ENCODE data around the gene AKAP10. TPM values are rescaled to one million over a fixed set of nuclear protein-coding genes. Genes with fewer than 3 reads are reported as not detected.

Gene AKAP10
- total and polyA plus RNA-seq, 2 donors from 2014 or later, result 8.3 to 43.7 TPM

DNA sequence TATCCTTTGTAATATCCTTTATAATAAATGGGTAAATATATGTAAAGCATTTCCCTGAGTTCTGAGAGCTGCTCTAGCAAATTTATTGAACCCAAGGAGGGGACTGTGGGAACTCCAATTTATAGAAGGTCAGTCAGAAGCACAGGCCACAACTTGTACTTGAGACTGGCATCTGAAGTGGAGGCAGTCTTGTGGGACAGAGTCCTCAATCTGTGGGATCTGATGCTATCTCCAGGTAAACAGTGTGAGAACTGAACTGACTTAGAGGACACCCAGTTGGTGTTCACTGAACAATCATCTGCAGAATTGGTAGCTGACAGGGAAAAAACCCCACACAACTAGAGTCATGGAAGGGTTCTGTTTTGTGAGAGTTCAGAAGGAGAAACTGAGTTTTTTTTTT is 34.0 kb downstream of the AKAP10 start:
- intact Hi-C loops (cut with DNase I), result no loop called here
- H3K9ac ChIP-seq (ENCODE audit: low read length in 3 of 3), result no peak overlapping the region
- DNase-seq (no peak), FAIRE-seq (no peak)
- no peak overlapping the region for H3K27ac ChIP-seq (ENCODE audit: low read depth in 2 of 2, low read length in 2 of 2)
- H3K4me3 ChIP-seq (ENCODE audit: low read length in 3 of 3), result no peak overlapping the region
- TF ChIP-seq CTCF (IDR thresholded peaks at IDR 0.05; ENCODE audit: borderline replicate concordance, extremely low read depth, insufficient read depth), result no peak
- H3K27me3 ChIP-seq (ENCODE audit: control insufficient read depth, insufficient read depth, low read length), result no peaks in the 10 kb centered on the region
- peaks cover 0 to 4% (median 0%) of the 10 kb centered on the region in 3 donors for H3K4me1 ChIP-seq (ENCODE audit: control insufficient read depth in 2 of 3, insufficient read depth in 2 of 3, low read depth in 1 of 3, low read length in 3 of 3)
- no peaks in the 10 kb centered on the region for H3K9me3 ChIP-seq (ENCODE audit: control insufficient read depth in 2 of 3, insufficient read depth in 1 of 3, low read length in 3 of 3)
- peaks cover 2 to 22% (median 15%) of the 10 kb centered on the region in 3 donors for H3K36me3 ChIP-seq (ENCODE audit: control insufficient read depth in 2 of 3, insufficient read depth in 3 of 3, low read length in 3 of 3)

GRCh38 chr17:19943026-19943425 is 34.6 kb downstream of the AKAP10 start:
- no peaks in the 10 kb centered on the region for H3K9me3 ChIP-seq (ENCODE audit: control insufficient read depth in 2 of 3, insufficient read depth in 1 of 3, low read length in 3 of 3)
- H3K36me3 ChIP-seq (ENCODE audit: control insufficient read depth in 2 of 3, insufficient read depth in 3 of 3, low read length in 3 of 3), result peaks cover 2 to 17% (median 15%) of the 10 kb centered on the region in 3 donors

GRCh38 chr17:19940722-19941464 is 36.7 kb downstream of the AKAP10 start:
- Histone ChIP-seq H3K4me3 (ENCODE audit: low read length in 3 of 3) (no peak overlapping the region), H3K9ac (ENCODE audit: low read length in 3 of 3) (no peak overlapping the region), H3K27me3 (ENCODE audit: control insufficient read depth, insufficient read depth, low read length) (no peaks in the 10 kb centered on the region), H3K27ac (ENCODE audit: low read depth in 2 of 2, low read length in 2 of 2) (no peak overlapping the region), H3K36me3 (ENCODE audit: control insufficient read depth in 2 of 3, insufficient read depth in 3 of 3, low read length in 3 of 3) (peaks cover 2 to 26% (median 18%) of the 10 kb centered on the region in 3 donors), H3K4me1 (ENCODE audit: control insufficient read depth in 2 of 3, insufficient read depth in 2 of 3, low read depth in 1 of 3, low read length in 3 of 3) (no peaks in the 10 kb centered on the region), H3K9me3 (ENCODE audit: control insufficient read depth in 2 of 3, insufficient read depth in 1 of 3, low read length in 3 of 3) (no peaks in the 10 kb centered on the region)
- TF ChIP-seq CTCF (IDR thresholded peaks at IDR 0.05; ENCODE audit: borderline replicate concordance, extremely low read depth, insufficient read depth), result no peak
- intact Hi-C loops (cut with DNase I), result no loop called here
- DNase-seq (no peak), FAIRE-seq (no peak)

More at GRCh38 chr17:19943026-19943425, 34.6 kb downstream of the AKAP10 start:
- DNase-seq (no peak), FAIRE-seq (no peak)
- Histone ChIP-seq H3K4me3 (ENCODE audit: low read length in 3 of 3) (no peak overlapping the region), H3K9ac (ENCODE audit: low read length in 3 of 3) (no peak overlapping the region), H3K27me3 (ENCODE audit: control insufficient read depth, insufficient read depth, low read length) (no peaks in the 10 kb centered on the region), H3K4me1 (ENCODE audit: control insufficient read depth in 2 of 3, insufficient read depth in 2 of 3, low read depth in 1 of 3, low read length in 3 of 3) (peaks cover 0 to under 1% (median 0%) of the 10 kb centered on the region in 3 donors), H3K27ac (ENCODE audit: low read depth in 2 of 2, low read length in 2 of 2) (no peak overlapping the region)
- intact Hi-C loops (cut with DNase I), result no loop called here
- no peak for TF ChIP-seq CTCF (IDR thresholded peaks at IDR 0.05; ENCODE audit: borderline replicate concordance, extremely low read depth, insufficient read depth)

All from kidney (tissue), 14 donors.